Ramos (cell line): ENCODE data around the gene SAP130.

Experiments used
- in situ Hi-C: fragments of 300-500 bp; cut with MboI; formaldehyde crosslinking; loops from one replicate; pipeline ENCODE4 v1.14.3; 2022; ENCODE audit warnings: low sequenced_read_pairs; ENCODE audit not compliant: unreplicated experiment

Gene SAP130

DNA sequence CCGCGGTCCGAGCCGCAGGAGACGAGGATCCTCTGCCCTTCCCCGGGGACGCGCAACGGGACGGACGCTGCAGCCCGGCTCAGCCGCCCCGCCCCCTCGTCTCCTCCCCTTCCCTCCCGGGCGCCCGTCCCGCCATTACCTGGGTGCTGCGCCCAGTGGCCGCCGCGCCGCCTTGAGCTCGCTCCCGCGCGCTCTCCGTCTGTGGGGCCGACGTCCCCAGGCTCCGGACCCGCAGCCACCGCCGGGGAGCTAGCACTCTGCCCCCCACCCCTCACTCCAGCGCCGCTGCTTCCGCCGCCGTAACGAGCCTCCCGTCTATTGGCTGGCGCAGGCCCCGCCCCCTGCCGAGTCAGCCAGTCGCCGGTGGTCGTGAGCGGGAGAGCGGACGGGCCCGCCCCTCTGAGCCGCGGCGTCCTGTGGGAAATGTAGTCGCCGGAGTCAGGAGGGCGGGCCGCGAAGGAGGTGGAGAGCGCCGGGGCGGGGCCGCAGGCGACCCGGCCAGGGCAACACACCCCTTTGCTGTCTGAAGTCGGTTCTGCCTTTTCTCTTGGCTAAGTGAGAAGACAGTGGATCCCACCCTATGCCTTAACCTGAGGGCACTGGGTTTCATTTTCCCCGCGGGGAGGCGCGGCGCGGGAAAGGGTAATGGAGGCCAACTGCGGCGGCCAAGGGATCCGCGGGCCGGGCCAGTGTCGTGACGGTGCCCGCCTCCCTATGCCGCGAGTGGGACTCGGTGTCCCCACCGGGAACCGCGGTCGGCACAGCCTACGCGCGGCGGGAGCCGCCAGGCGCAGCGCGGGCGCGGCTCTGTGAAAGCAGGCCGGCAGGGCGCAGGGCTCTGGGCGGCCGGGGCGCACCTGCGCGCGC, at the start of gene SAP130:
SAP130 (minus strand) TSS at position 259 of the 867 bp plus-strand sequence. CDS start 1,767 bp downstream, outside the sequence.
- in situ Hi-C loops: no loop called here

- in situ Hi-C loops: no loop called here
These were observed 48.7 kb upstream of the SAP130 start for GRCh38 chr2:128076461-128077106.

GRCh38 chr2:128073278-128073677, 45.4 kb upstream of the SAP130 start:
- in situ Hi-C loops: no loop called here

GRCh38 chr2:128069769-128070168, 41.9 kb upstream of the SAP130 start:
- in situ Hi-C loops: no loop called here

- in situ Hi-C loops: no loop called here
These were observed 36.5 kb upstream of the SAP130 start for GRCh38 chr2:128064353-128064752.

GRCh38 chr2:128062571-128062970, 34.7 kb upstream of the SAP130 start:
- in situ Hi-C loops: no loop called here

- in situ Hi-C loops: no loop called here
These were observed 30.3 kb upstream of the SAP130 start for GRCh38 chr2:128058114-128058513.

GRCh38 chr2:128057334-128057733, 29.5 kb upstream of the SAP130 start:
- in situ Hi-C loops: no loop called here

DNA sequence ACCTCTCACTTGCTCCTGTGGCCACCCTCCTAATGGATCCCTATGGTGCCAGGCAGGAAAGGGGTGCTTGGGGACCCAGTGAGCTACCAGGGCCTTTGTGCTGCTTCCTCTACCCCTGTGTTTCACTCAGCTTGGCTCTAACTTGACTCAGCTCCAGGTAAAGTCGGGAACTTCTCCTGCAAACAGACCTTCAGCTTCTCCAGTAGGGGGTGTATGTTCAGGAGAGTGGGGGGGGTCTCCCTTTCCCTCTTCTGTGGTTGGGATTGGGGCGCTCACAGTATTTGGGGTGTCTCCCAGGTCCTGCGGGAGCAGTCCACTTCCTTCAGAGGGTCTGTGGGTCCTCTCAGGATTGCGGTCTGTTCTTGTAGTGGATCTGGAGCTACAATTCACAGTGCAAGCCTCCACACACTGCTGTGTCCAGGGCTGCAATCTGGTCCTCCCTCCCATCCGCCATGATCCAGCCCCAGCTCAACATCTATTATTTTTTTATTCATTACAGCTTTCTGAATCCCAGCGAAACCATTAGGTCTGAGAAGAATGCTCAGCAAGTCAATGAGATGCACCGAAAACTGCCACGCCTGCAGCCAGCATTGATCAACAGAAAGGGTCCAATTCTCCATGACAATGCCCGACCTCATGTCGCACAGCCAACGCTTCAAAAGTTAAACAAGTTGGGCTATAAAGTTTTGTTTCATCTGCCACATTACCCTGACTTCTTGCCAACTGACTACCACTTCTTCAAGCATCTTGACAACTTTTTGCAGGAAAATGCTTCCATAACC, 26.4 kb upstream of the SAP130 start:
- in situ Hi-C loops: no loop called here

GRCh38 chr2:128053331-128053730, 25.5 kb upstream of the SAP130 start:
- in situ Hi-C loops: no loop called here

DNA sequence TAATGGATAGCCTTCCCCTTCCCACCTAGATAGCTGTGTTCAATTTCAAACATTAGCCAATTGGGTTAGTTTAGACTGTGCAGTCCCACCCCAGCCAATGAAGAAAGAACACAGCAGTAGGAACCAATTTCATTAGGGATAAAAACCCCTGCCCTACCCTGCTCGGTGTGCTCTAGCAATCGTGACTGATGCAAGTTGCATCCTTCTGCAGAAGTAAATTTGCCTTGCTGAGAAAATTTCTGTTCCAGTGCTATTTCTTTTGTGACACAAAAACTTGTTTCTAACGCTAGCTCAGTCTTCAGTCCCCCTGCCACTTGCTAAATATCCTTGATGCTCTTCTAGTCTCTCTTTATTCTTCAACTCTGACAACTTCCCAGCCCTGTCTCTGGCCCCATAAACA, 15.2 kb upstream of the SAP130 start:
- in situ Hi-C loops: no loop called here

DNA sequence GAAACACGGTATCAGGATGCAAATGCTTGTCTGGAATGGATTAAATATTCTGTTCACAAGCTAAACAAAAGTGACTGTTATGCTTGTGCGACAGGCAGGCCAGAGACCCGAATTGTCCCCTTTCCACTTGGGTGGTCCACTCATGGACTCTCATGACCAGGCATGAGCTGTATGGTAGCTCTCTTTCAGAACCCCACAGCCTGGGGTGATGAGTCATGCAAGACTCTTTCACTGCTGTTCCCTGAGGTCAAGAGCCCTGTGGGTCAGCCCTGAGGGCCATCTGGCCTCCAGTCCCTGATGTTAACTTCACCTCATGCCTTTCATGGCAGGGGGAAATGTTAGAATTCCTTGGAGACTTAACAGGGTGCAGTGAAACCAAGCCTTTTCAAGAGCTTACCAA, 13.7 kb upstream of the SAP130 start:
- in situ Hi-C loops: no loop called here

- in situ Hi-C loops: no loop called here
These were observed 12.4 kb upstream of the SAP130 start for GRCh38 chr2:128040166-128040771.

GRCh38 chr2:128039535-128039934, 11.7 kb upstream of the SAP130 start:
- in situ Hi-C loops: no loop called here

DNA sequence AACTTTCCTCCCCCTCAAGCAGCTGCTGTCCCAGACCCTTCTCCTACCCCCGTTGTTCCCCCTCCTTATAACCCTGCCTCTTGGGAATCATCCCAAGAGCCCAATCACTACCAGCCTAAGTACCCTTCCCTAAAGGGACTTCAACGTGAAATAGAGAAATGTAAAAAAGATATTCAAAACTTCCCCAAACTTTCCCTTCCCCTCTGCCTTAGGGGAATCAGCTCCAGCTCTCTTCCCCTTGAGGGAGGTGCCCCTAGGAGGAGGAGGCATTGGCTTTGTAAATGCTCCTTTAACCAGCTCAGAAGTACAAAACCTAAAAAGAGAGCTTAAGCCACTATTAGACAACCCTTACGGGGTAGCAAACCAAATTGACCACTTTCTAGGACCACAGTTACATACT, 10.6 kb upstream of the SAP130 start:
- in situ Hi-C loops: no loop called here

DNA sequence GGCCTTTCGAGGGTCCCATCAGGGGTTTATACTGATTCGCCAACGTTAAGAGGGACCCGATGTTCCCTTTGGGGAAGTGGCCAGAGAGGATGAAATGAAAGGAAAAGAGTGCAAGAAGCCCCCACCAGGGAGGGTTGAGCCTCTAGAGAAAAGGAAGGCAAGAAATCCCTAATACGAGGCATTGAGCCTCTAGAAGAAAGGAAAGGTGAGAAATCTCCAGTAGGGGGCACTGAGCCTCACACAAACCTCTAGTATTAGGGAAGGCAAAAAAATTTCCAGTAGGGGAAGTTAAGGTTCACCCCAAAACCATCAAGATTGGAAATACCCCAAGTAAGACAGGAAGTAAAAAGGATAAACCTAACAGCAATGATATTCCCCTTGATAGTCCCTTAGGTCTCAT, 9.8 kb upstream of the SAP130 start:
- in situ Hi-C loops: no loop called here

DNA sequence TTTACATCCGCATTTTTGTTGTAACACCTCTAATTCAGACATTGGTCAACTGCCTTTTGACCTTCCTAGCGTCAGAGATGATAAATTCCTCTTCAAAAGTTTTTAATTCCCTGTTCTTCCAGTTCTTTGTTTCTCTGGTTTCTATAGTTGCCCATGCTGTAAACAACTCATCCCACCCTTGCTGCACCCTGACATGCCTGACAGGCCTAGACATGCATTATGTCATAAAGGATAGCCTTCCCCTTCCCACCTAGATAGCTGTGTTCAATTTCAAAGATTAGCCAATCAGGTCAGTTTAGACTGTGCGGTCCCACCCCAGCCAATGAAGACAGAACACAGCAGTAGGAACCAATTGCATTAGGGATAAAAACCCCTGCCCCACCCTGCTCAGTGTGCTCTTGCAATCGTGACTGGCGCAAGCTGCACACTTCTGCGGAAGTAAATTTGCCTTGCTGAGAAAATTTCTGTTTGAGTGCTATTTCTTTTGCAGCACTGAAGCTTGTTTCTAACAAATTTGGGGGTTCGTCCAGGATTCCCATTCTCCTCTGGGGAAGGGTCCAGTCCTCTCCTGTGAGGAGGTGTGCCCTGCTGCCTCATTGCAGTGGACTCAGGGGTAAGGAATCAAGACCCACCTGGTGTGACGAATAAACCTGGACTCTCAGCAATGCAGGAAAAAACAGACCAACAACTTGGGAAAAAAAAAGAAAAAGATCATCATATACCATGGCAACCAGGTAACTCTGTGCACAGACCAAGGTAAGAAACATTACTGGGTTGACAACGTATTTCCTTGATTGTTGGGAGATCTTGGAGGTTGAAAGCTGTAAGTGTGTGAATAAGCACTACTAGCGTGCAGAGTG, 9.1 kb upstream of the SAP130 start:
- in situ Hi-C loops: no loop called here

DNA sequence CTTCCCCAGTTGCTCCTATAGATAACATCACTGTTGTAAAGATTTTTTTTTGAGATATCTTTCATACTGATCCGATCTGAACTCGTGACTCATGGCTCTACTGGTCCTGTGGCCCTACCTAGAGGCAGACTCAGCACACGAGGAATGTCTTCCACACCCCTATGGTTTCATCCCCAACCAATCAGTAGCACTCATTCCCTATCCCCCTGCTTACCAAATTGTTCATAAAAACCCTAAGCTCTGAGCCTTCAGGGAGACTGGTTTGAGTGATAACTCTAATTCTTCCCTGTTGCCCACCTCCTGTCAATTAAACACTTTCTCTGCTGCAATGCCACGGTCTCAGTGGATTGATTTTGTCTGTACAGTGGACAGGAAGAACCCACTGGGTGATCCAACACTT, 4.2 kb upstream of the SAP130 start:
- in situ Hi-C loops: no loop called here

GRCh38 chr2:128028668-128029054, 802 bp upstream of the SAP130 start:
- in situ Hi-C loops: no loop called here
